HepG2 (cell line): Measurements from ENCODE around the gene BBOF1. TPM values are rescaled to one million over a fixed set of nuclear protein-coding genes. Genes with fewer than 3 reads are reported as not detected.

Experiments used
- AFF4 ChIP-seq: sonication (generic); formaldehyde crosslinking; IDR thresholded peaks from 2 replicates; pipeline ENCODE4 v1.4.0; 2020; ENCODE audit warnings: missing genetic modification reagents
- EEA1 ChIP-seq: sonication (generic); formaldehyde crosslinking; IDR thresholded peaks from 2 replicates; pipeline ENCODE4 v1.5.1; 2020; ENCODE audit warnings: mild to moderate bottlenecking, missing genetic modification reagents, borderline replicate concordance
- GPN1 ChIP-seq: sonication (generic); formaldehyde crosslinking; IDR thresholded peaks from 2 replicates; pipeline ENCODE4 v1.5.1; 2020; ENCODE audit warnings: missing genetic modification reagents, borderline replicate concordance
- KDM4B ChIP-seq: sonication (generic); formaldehyde crosslinking; IDR thresholded peaks from 2 replicates; pipeline ENCODE4 v1.4.0; 2020; ENCODE audit warnings: missing genetic modification reagents
- MEIS1 ChIP-seq: sonication (generic); formaldehyde crosslinking; IDR thresholded peaks from 2 replicates; pipeline ENCODE4 v1.9.0; 2021; ENCODE audit warnings: mild to moderate bottlenecking, missing genetic modification reagents, moderate library complexity, borderline replicate concordance
- NFYC ChIP-seq: IDR thresholded peaks from 2 replicates; pipeline ENCODE4 v1.6.1; 2016; ENCODE audit warnings: missing genetic modification reagents, missing compliant biosample characterization
- ZNF382 ChIP-seq: sonication (generic); formaldehyde crosslinking; IDR thresholded peaks from 2 replicates; pipeline ENCODE4 v1.5.0; 2020; ENCODE audit warnings: missing genetic modification reagents, mild to moderate bottlenecking, borderline replicate concordance
- ZNF460 ChIP-seq: sonication (generic); formaldehyde crosslinking; IDR thresholded peaks from 2 replicates; pipeline ENCODE4 v1.5.1; 2020; ENCODE audit warnings: missing genetic modification reagents, mild to moderate bottlenecking, borderline replicate concordance
- ZNF800 ChIP-seq: sonication (generic); formaldehyde crosslinking; IDR thresholded peaks from 2 replicates; pipeline ENCODE4 v1.4.0; 2020; ENCODE audit warnings: missing genetic modification reagents
- polyA plus RNA-seq, 8 experiments: library from polyadenylated mRNA; depleted of rRNA in 3 of 8; stranded (reverse) in 7 of 8; unstranded in 1 of 8; fragments of >200 nt; fragmentation: Illumina TruSeq in 4 of 8; extraction: Trizol in 4 of 8; gene quantifications; 2 replicates each; pipeline versions ENCODE4 v1.2.1 to v1.2.3, GENCODE V29; 2011 to 2016; ENCODE audit warnings: low read depth in 4 of 8, missing spikeins in 1 of 8, mixed read lengths in 1 of 8; ENCODE audit not compliant: insufficient read depth in 1 of 8
- total RNA-seq, 5 experiments: library from RNA; depleted of rRNA; stranded (reverse); fragments of >200 nt; fragmentation: Illumina TruSeq; extraction: Trizol; gene quantifications; 2 replicates each; pipeline ENCODE4 v1.2.3, GENCODE V29; 2016; ENCODE audit warnings: low read depth in 1 of 5
- TF ChIP-seq, protein P1 (sequence below): sonication (generic); formaldehyde crosslinking; IDR thresholded peaks from 2 replicates; pipeline ENCODE4 v1.4.0; 2020; ENCODE audit warnings: low read depth, mild to moderate bottlenecking, missing genetic modification reagents
- TF ChIP-seq, protein P2 (sequence below): sonication (generic); formaldehyde crosslinking; IDR thresholded peaks from 2 replicates; pipeline ENCODE4 v1.5.0; 2020; ENCODE audit warnings: missing genetic modification reagents
- TF ChIP-seq, protein P3 (sequence below): sonication (generic); formaldehyde crosslinking; IDR thresholded peaks from 2 replicates; pipeline ENCODE4 v1.5.0; 2020; ENCODE audit warnings: mild to moderate bottlenecking, missing genetic modification reagents, borderline replicate concordance

Gene BBOF1
- total and polyA plus RNA-seq, 2 of the 13 experiments (the other 11 are each of a cell fraction or from before 2014, with no cell fraction given), result 1.6 to 2.3 TPM

DNA sequence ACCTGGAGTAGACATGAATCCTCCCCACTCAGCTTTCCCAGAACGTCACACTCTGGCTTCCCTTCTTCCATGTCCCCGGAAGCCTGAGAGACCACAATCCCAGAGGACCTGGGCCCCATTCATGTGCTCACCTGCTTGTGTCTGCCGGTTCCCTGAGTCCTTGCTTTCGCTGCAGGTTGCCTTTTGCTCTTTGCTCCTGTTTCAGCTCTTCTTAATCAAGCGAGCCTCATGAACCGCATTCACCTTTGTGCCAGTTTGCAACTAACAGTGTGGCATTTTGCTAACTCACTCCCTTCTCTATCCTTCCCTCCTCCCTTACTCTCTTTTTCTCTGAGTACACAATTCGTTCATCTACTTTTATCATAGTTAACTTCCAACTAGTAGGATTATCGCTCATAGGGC, 23.2 kb upstream of the BBOF1 start (continued):
- TF ChIP-seq AFF4 (no peak), NFYC (CRISPR knock-in tag) (no peak; the same call in 1 of the 2 replicates), ZNF800 (CRISPR knock-in tag) (no peak), EEA1 (CRISPR knock-in tag) (no peak), ZNF382 (CRISPR knock-in tag) (no peak), KDM4B (no peak), MEIS1 (CRISPR knock-in tag) (no peak; the same call in 1 of the 2 replicates), ZNF460 (CRISPR knock-in tag) (no peak), GPN1 (no peak)
- TF ChIP-seq, protein P1, sequence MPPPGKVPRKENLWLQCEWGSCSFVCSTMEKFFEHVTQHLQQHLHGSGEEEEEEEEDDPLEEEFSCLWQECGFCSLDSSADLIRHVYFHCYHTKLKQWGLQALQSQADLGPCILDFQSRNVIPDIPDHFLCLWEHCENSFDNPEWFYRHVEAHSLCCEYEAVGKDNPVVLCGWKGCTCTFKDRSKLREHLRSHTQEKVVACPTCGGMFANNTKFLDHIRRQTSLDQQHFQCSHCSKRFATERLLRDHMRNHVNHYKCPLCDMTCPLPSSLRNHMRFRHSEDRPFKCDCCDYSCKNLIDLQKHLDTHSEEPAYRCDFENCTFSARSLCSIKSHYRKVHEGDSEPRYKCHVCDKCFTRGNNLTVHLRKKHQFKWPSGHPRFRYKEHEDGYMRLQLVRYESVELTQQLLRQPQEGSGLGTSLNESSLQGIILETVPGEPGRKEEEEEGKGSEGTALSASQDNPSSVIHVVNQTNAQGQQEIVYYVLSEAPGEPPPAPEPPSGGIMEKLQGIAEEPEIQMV (CRISPR knock-in tag), result no peak
- TF ChIP-seq, protein P2, sequence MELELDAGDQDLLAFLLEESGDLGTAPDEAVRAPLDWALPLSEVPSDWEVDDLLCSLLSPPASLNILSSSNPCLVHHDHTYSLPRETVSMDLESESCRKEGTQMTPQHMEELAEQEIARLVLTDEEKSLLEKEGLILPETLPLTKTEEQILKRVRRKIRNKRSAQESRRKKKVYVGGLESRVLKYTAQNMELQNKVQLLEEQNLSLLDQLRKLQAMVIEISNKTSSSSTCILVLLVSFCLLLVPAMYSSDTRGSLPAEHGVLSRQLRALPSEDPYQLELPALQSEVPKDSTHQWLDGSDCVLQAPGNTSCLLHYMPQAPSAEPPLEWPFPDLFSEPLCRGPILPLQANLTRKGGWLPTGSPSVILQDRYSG (CRISPR knock-in tag), result no peak
- TF ChIP-seq, protein P3, sequence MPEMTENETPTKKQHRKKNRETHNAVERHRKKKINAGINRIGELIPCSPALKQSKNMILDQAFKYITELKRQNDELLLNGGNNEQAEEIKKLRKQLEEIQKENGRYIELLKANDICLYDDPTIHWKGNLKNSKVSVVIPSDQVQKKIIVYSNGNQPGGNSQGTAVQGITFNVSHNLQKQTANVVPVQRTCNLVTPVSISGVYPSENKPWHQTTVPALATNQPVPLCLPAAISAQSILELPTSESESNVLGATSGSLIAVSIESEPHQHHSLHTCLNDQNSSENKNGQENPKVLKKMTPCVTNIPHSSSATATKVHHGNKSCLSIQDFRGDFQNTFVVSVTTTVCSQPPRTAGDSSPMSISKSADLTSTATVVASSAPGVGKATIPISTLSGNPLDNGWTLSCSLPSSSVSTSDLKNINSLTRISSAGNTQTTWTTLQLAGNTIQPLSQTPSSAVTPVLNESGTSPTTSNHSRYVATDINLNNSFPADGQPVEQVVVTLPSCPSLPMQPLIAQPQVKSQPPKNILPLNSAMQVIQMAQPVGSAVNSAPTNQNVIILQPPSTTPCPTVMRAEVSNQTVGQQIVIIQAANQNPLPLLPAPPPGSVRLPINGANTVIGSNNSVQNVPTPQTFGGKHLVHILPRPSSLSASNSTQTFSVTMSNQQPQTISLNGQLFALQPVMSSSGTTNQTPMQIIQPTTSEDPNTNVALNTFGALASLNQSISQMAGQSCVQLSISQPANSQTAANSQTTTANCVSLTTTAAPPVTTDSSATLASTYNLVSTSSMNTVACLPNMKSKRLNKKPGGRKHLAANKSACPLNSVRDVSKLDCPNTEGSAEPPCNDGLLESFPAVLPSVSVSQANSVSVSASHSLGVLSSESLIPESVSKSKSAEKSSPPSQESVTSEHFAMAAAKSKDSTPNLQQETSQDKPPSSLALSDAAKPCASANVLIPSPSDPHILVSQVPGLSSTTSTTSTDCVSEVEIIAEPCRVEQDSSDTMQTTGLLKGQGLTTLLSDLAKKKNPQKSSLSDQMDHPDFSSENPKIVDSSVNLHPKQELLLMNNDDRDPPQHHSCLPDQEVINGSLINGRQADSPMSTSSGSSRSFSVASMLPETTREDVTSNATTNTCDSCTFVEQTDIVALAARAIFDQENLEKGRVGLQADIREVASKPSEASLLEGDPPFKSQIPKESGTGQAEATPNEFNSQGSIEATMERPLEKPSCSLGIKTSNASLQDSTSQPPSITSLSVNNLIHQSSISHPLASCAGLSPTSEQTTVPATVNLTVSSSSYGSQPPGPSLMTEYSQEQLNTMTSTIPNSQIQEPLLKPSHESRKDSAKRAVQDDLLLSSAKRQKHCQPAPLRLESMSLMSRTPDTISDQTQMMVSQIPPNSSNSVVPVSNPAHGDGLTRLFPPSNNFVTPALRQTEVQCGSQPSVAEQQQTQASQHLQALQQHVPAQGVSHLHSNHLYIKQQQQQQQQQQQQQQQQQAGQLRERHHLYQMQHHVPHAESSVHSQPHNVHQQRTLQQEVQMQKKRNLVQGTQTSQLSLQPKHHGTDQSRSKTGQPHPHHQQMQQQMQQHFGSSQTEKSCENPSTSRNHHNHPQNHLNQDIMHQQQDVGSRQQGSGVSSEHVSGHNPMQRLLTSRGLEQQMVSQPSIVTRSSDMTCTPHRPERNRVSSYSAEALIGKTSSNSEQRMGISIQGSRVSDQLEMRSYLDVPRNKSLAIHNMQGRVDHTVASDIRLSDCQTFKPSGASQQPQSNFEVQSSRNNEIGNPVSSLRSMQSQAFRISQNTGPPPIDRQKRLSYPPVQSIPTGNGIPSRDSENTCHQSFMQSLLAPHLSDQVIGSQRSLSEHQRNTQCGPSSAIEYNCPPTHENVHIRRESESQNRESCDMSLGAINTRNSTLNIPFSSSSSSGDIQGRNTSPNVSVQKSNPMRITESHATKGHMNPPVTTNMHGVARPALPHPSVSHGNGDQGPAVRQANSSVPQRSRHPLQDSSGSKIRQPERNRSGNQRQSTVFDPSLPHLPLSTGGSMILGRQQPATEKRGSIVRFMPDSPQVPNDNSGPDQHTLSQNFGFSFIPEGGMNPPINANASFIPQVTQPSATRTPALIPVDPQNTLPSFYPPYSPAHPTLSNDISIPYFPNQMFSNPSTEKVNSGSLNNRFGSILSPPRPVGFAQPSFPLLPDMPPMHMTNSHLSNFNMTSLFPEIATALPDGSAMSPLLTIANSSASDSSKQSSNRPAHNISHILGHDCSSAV (CRISPR knock-in tag), result no peak
